Lung (tissue), 13 donors: ENCODE results near the gene HTR3E. TPM values are rescaled to one million over a fixed set of nuclear protein-coding genes. Genes with fewer than 3 reads are reported as not detected.

Experiments
- ATAC-seq: fragments of 200-7000 bp; cut with Tn5 transposase; one replicate; pipeline ENCODE4 v1.9.1; 2020; ENCODE audit warnings: moderate number of reproducible peaks; ENCODE audit not compliant: insufficient read depth, low FRiP score
- DNase-seq, 3 donors: peaks; one replicate each; pipeline ENCODE4 v3.0.0-alpha.2; 2013 to 2017
- H3K27ac ChIP-seq, 2 donors: one replicate each; pipeline ENCODE4 v1.5.1; 2013; ENCODE audit warnings: mild to moderate bottlenecking in 2 of 2, moderate library complexity in 2 of 2, control low read depth in 1 of 2, inconsistent platforms in 1 of 2, low read depth in 1 of 2, low read length in 1 of 2
- H3K27me3 ChIP-seq, 3 donors: one replicate each; pipeline ENCODE4 v1.5.1; 2013; ENCODE audit warnings: low read length in 2 of 3; ENCODE audit not compliant: control insufficient read depth in 3 of 3, insufficient read depth in 3 of 3
- H3K36me3 ChIP-seq, 4 donors: one replicate each; pipeline ENCODE4 v1.5.1; 2013; ENCODE audit warnings: low read length in 4 of 4, mild to moderate bottlenecking in 1 of 4, moderate library complexity in 1 of 4; ENCODE audit not compliant: control insufficient read depth in 4 of 4, insufficient read depth in 4 of 4
- H3K4me1 ChIP-seq, 5 donors: one replicate each; pipeline ENCODE4 v1.5.1; 2013; ENCODE audit warnings: low read length in 5 of 5, mild to moderate bottlenecking in 2 of 5, moderate library complexity in 1 of 5; ENCODE audit not compliant: control insufficient read depth in 5 of 5, insufficient read depth in 5 of 5
- H3K4me3 ChIP-seq: one replicate; pipeline ENCODE4 v1.5.1; 2013; ENCODE audit warnings: mild to moderate bottlenecking, control low read depth, moderate library complexity
- H3K9ac ChIP-seq, 2 donors: one replicate each; pipeline ENCODE4 v1.5.1; 2013; ENCODE audit warnings: low read length in 2 of 2, control low read depth in 1 of 2; ENCODE audit not compliant: insufficient read depth in 1 of 2
- H3K9me3 ChIP-seq, 4 donors: one replicate each; pipeline ENCODE4 v1.5.1; 2013; ENCODE audit warnings: low read length in 3 of 4, mild to moderate bottlenecking in 1 of 4, moderate library complexity in 1 of 4; ENCODE audit not compliant: control insufficient read depth in 4 of 4, insufficient read depth in 3 of 4
- WGBS, 2 donors: extraction: QIAGEN DNeasy Blood & Tissue Kit; methylation state at CpG; one replicate each; pipeline ENCODE4 v1.1.7; 2013; 5-methylcytosine and 5-hydroxymethylcytosine counted together
- polyA plus RNA-seq, 2 donors: library from polyadenylated mRNA; stranded (reverse); fragments of 200-250 nt; gene quantifications; one replicate each; pipeline ENCODE4 v1.2.1, GENCODE V29; 2013
- small RNA-seq: library from RNA; depleted of rRNA; stranded (forward); fragments of <200 nt; gene quantifications from one replicate; pipeline ENCODE3, GENCODE V24; 2014; ENCODE audit warnings: low replicate concordance
- total RNA-seq, 2 donors: library from RNA; depleted of rRNA in 1 of 2; stranded (reverse); fragments of >200 nt in 1 of 2; gene quantifications; one replicate each; pipeline ENCODE4 v1.2.1, GENCODE V29; 2014 to 2021
- TF ChIP-seq, protein P1 (sequence below): IDR thresholded peaks from 2 replicates; pipeline ENCODE4 v1.5.1; 2012; ENCODE audit warnings: mild to moderate bottlenecking; ENCODE audit errors: control extremely low read depth, extremely low read depth
- donor health status: control.
- donor health status: control.
- donor health status: Bipolar disorder and iron deficiency.
- donor health status: healthy.
- donor health status: DM: yes; HTN: yes; CAD: no.

Gene HTR3E
- total and polyA plus RNA-seq, 4 donors = not detected

DNA sequence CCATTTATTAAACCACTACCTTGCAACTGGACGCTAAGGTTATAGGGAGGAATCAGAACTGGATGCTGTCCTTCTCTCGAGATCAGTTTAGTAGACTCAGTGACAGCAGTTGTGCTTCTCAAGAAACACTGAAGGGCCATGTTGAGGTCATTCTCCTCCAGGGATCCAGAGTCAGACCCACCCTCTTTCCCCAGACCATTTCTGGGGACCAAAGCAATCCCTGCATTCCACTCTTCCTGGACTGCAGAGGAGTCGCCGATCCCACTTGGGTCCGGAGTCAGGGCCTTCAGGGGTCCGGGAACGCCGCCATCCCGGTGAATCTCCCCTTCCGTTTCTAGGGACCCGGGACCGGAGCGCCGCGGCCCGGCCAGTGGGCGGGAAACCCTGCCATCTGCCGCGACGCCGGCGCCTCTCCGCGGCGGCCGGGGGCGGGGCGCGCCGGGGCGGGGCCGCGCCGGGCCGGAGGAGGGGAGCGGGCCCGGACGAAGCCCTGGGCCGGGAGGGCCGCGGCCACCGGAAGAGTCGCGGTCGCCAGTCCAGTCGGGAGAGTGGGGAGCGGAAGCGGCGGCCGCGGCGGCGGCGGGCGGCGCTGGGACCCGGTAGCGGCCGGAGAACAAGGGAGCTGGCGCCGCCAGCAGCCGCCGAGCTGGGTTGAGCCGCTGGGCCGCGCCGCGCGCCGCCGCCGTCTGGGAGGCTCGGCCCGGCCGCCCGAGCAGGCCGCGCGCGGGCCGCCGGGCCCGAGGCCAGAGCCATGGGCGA is 58.2 kb downstream of the HTR3E start, which contains the start of gene DVL3:
TSS of gene DVL3 (plus strand) at position 493 of the 759 bp plus-strand sequence. CDS start at position 752, 259 bp downstream.
- DNase-seq (peak; percentile 70 to 84 (median 72)), ATAC-seq (peak; percentile 85)
- Histone ChIP-seq H3K4me3 (peak within 1 kb of the TSS; percentile 70), H3K36me3 (no peaks in the 10 kb centered on the region), H3K4me1 (peaks cover 0 to 19% (median 14%) of the 10 kb centered on the region in 5 donors), H3K27me3 (no peaks in the 10 kb centered on the region), H3K9ac (peak within 1 kb of the TSS; percentile 72 to 82), H3K27ac (peak within 1 kb of the TSS; percentile 88 to 91), H3K9me3 (no peaks in the 10 kb centered on the region)
- WGBS, 2 donors = 1 to 3% methylated on average over 38 to 84 of the region's 84 CpGs
- TF ChIP-seq, protein P1, sequence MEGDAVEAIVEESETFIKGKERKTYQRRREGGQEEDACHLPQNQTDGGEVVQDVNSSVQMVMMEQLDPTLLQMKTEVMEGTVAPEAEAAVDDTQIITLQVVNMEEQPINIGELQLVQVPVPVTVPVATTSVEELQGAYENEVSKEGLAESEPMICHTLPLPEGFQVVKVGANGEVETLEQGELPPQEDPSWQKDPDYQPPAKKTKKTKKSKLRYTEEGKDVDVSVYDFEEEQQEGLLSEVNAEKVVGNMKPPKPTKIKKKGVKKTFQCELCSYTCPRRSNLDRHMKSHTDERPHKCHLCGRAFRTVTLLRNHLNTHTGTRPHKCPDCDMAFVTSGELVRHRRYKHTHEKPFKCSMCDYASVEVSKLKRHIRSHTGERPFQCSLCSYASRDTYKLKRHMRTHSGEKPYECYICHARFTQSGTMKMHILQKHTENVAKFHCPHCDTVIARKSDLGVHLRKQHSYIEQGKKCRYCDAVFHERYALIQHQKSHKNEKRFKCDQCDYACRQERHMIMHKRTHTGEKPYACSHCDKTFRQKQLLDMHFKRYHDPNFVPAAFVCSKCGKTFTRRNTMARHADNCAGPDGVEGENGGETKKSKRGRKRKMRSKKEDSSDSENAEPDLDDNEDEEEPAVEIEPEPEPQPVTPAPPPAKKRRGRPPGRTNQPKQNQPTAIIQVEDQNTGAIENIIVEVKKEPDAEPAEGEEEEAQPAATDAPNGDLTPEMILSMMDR = no peak

DNA sequence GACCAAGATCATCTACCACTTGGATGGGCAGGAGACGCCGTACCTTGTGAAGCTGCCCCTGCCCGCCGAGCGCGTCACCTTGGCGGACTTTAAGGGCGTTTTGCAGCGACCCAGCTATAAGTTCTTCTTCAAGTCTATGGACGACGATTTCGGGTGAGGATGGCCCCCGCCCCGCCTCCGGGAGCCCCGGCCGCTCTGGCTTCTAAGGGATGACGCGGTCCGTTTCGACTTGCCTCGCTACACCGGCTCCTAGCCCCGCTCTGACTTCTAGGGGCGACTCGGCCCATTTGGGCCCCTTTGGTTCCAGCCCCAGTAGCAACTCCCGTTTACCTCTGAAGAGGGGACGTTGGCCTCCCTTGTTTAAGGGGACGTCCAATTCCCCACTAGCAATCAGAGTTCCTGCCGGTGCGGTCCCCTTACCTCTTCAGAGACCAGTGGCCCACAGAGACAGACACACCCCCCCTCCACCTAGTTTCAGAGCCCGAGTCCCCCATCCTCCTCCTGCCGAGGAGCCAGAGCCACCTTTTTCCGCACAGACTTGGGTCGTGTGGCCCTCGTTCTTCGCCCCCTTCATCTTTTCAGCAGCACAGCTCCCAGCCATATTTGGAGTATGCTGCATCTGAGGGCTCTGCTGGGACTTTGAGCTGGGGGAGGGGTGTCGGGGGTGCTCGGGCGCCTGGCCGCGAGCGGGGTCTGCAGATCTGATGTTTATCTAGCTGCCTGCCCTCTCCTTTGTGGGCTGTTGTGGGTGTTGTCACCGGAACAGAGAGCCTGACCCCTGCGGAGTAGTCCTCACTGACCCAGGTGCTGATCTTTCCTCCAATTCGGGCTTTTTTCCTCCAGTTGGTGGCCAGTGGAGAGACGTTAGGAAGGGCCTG is 59.0 kb downstream of the HTR3E start:
- 0 to 1% methylated on average over 40 to 47 of the region's 47 CpGs for WGBS, 2 donors
- H3K27me3 ChIP-seq = no peaks in the 10 kb centered on the region
- DNase-seq (peak in 1 of 3 donors; percentile 38), ATAC-seq (no peak)
- H3K36me3 ChIP-seq = no peaks in the 10 kb centered on the region
- H3K9ac ChIP-seq = peak overlapping the region; percentile 72 to 82
- peak overlapping the region; percentile 70 for H3K4me3 ChIP-seq
- H3K27ac ChIP-seq = peak overlapping the region; percentile 88 to 91
- H3K9me3 ChIP-seq = no peaks in the 10 kb centered on the region
- TF ChIP-seq, protein P1 = no peak
- peaks cover 7 to 24% (median 22%) of the 10 kb centered on the region in 5 donors for H3K4me1 ChIP-seq

DNA sequence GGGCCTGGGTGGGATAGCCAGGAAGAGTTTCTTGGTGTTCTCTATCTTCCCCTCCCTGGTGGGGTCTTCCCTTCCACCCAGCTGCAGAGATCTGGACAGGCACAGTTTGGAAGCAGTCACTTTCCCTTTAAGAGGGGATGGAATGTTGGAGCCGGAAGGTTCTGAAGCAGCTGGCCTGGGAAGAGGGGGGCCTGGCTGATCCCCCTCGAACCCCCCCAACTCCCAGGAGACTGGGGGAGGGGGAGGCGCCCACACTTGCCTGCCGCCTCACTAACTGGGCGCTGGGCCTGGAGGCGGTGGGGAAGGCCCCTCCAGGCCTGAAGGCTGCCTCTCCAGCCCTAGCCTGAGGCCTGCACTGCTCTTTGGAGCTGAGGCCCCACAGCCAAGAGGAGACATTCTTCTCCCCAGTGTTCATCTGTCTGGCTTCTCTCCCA is 59.7 kb downstream of the HTR3E start:
- H3K4me1 ChIP-seq = peaks cover 9 to 27% (median 24%) of the 10 kb centered on the region in 5 donors
- no peaks in the 10 kb centered on the region for H3K9me3 ChIP-seq
- peak overlapping the region; percentile 70 for H3K4me3 ChIP-seq
- TF ChIP-seq, protein P1 = no peak
- H3K9ac ChIP-seq = peak overlapping the region; percentile 82 to 94
- H3K36me3 ChIP-seq = no peaks in the 10 kb centered on the region
- peak; percentile 82 to 89 (median 84) for DNase-seq
- no peaks in the 10 kb centered on the region for H3K27me3 ChIP-seq
- ATAC-seq = no peak
- WGBS, 2 donors = 5 to 6% methylated on average over 6 of the region's 6 CpGs
- H3K27ac ChIP-seq = peak overlapping the region; percentile 76 to 88

Small RNAs within 50 kb of the gene (small RNA-seq; reads per million reads assigned to genes)
- gene RF00019 = not detected

Other genes starting within 250 kb of the HTR3E start
- 10 to 100 TPM; 30.0 to 64.0 TPM for gene PARL, start 212.2 kb upstream of the HTR3E start, total RNA-seq
- gene PARL, start 212.2 kb upstream of the HTR3E start, polyA plus RNA-seq = 100 to 1,000 TPM in 1 of 2 donors, 10 to 100 TPM in 1; 45.5 to 118 TPM
- gene ABCC5, start 79.2 kb upstream of the HTR3E start, total RNA-seq = 10 to 100 TPM; 29.5 to 78.1 TPM
- 10 to 100 TPM; 12.1 to 12.4 TPM for gene ABCC5, start 79.2 kb upstream of the HTR3E start, polyA plus RNA-seq
- not detected for gene HTR3D, start 65.3 kb upstream of the HTR3E start, total RNA-seq
- not detected for gene HTR3D, start 65.3 kb upstream of the HTR3E start, polyA plus RNA-seq
- gene HTR3C, start 44.0 kb upstream of the HTR3E start, total RNA-seq = under 1 TPM in 1 of 2 donors, not detected in 1; 0.46 TPM
- gene HTR3C, start 44.0 kb upstream of the HTR3E start, polyA plus RNA-seq = under 1 TPM; 0.09 to 0.47 TPM
- 10 to 100 TPM; 32.5 to 36.0 TPM for gene EIF2B5, start 38.3 kb downstream of the HTR3E start, total RNA-seq
- 10 to 100 TPM; 39.7 to 43.2 TPM for gene EIF2B5, start 38.3 kb downstream of the HTR3E start, polyA plus RNA-seq
- 10 to 100 TPM; 51.8 to 73.5 TPM for gene DVL3, start 58.3 kb downstream of the HTR3E start, total RNA-seq
- 10 to 100 TPM; 37.8 to 39.9 TPM for gene DVL3, start 58.3 kb downstream of the HTR3E start, polyA plus RNA-seq
- gene AP2M1, start 77.8 kb downstream of the HTR3E start, total RNA-seq = 100 to 1,000 TPM; 173 to 333 TPM
- gene AP2M1, start 77.8 kb downstream of the HTR3E start, polyA plus RNA-seq = 100 to 1,000 TPM; 153 to 329 TPM
- gene ABCF3, start 89.1 kb downstream of the HTR3E start, total RNA-seq = 10 to 100 TPM; 44.7 to 81.8 TPM
- gene ABCF3, start 89.1 kb downstream of the HTR3E start, polyA plus RNA-seq = 10 to 100 TPM; 47.5 to 51.4 TPM
- 1 to 10 TPM; 1.6 to 1.7 TPM for gene VWA5B2, start 132.5 kb downstream of the HTR3E start, total RNA-seq
- under 1 TPM; 0.12 to 0.15 TPM for gene VWA5B2, start 132.5 kb downstream of the HTR3E start, polyA plus RNA-seq
- gene ALG3, start 151.9 kb downstream of the HTR3E start, total RNA-seq = 10 to 100 TPM; 24.7 to 54.8 TPM
- gene ALG3, start 151.9 kb downstream of the HTR3E start, polyA plus RNA-seq = 10 to 100 TPM; 32.2 to 68.0 TPM
- 1 to 10 TPM; 2.3 to 4.6 TPM for gene EEF1AKMT4, start 152.6 kb downstream of the HTR3E start, total RNA-seq
- 10 to 100 TPM in 1 of 2 donors, 1 to 10 TPM in 1; 5.2 to 12.2 TPM for gene EEF1AKMT4, start 152.6 kb downstream of the HTR3E start, polyA plus RNA-seq
- under 1 TPM; 0.23 to 0.58 TPM for gene CAMK2N2, start 164.5 kb downstream of the HTR3E start, total RNA-seq
- gene CAMK2N2, start 164.5 kb downstream of the HTR3E start, polyA plus RNA-seq = under 1 TPM; 0.03 to 0.12 TPM
- gene ECE2, start 179.0 kb downstream of the HTR3E start, total RNA-seq = under 1 TPM in 1 of 2 donors, not detected in 1; 0.15 TPM
- not detected for gene ECE2, start 179.0 kb downstream of the HTR3E start, polyA plus RNA-seq
- gene PSMD2, start 202.2 kb downstream of the HTR3E start, total RNA-seq = 100 to 1,000 TPM; 119 to 214 TPM
- 100 to 1,000 TPM in 1 of 2 donors, 10 to 100 TPM in 1; 78.7 to 222 TPM for gene PSMD2, start 202.2 kb downstream of the HTR3E start, polyA plus RNA-seq
- gene EIF4G1, start 217.5 kb downstream of the HTR3E start, total RNA-seq = 100 to 1,000 TPM; 211 to 419 TPM
- 100 to 1,000 TPM; 201 to 241 TPM for gene EIF4G1, start 217.5 kb downstream of the HTR3E start, polyA plus RNA-seq
- 10 to 100 TPM; 15.8 to 21.4 TPM for gene FAM131A, start 240.5 kb downstream of the HTR3E start, total RNA-seq
- gene FAM131A, start 240.5 kb downstream of the HTR3E start, polyA plus RNA-seq = 10 to 100 TPM; 12.9 to 15.5 TPM